ENCODE data around the gene GJA1.

DNA sequence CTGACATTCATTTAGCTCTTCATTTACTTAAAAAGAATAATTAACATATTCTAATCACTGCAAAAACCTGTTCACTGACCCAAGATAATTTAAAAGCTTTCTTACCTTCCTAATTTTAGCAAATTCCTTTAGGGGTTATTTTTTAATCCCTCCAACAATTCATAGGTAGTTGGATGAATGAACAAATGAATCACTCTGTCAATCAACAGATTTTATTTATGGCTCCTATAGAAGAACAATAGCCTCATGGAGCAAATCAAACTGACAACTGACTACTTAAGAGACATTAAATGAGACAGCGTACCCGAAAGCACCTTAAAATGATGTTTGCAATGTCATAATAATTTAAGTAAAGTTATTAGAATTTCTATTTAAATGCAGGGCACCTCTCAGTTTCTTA lies 31.5 kb upstream of the GJA1 start:
- TF ChIP-seq, protein P1, sequence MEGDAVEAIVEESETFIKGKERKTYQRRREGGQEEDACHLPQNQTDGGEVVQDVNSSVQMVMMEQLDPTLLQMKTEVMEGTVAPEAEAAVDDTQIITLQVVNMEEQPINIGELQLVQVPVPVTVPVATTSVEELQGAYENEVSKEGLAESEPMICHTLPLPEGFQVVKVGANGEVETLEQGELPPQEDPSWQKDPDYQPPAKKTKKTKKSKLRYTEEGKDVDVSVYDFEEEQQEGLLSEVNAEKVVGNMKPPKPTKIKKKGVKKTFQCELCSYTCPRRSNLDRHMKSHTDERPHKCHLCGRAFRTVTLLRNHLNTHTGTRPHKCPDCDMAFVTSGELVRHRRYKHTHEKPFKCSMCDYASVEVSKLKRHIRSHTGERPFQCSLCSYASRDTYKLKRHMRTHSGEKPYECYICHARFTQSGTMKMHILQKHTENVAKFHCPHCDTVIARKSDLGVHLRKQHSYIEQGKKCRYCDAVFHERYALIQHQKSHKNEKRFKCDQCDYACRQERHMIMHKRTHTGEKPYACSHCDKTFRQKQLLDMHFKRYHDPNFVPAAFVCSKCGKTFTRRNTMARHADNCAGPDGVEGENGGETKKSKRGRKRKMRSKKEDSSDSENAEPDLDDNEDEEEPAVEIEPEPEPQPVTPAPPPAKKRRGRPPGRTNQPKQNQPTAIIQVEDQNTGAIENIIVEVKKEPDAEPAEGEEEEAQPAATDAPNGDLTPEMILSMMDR (IDR thresholded peaks at IDR 0.05): no peak
- TF ChIP-seq POLR2A (IDR thresholded peaks at IDR 0.05): no peak

Data from adrenal gland (tissue), 5 donors.